Gastroesophageal sphincter (tissue), 4 donors: ENCODE results near the gene PTPRG. TPM values are rescaled to one million over a fixed set of nuclear protein-coding genes. Genes with fewer than 3 reads are reported as not detected.

Experiments used
- ATAC-seq: fragments of 150-250 bp; one replicate; pipeline ENCODE4 v1.9.1; 2016; ENCODE audit warnings: mild to moderate bottlenecking, moderate library complexity
- H3K27ac ChIP-seq, 4 donors: fragments of 200-600 bp; sonication (generic) in 3 of 4; 1 replicate in 3 of 4; 2 replicates in 1 of 4; pipeline ENCODE4 v1.5.1; 2016 to 2019
- H3K27me3 ChIP-seq: fragments of 200-600 bp; sonication (generic); one replicate; pipeline ENCODE4 v1.5.1; 2019
- H3K36me3 ChIP-seq, 2 donors: fragments of 200-600 bp; sonication (generic); one replicate each; pipeline ENCODE4 v1.5.1; 2019; ENCODE audit warnings: control low read depth in 1 of 2
- H3K4me1 ChIP-seq, 3 donors: fragments of 200-600 bp; sonication (generic); 1 replicate in 2 of 3; 2 replicates in 1 of 3; pipeline ENCODE4 v1.5.1; 2016 to 2019; ENCODE audit warnings: control low read depth in 2 of 3
- H3K4me3 ChIP-seq, 2 donors: fragments of 200-600 bp; sonication (generic); one replicate each; pipeline ENCODE4 v1.5.1; 2019; ENCODE audit warnings: mild to moderate bottlenecking in 1 of 2, moderate library complexity in 1 of 2
- H3K9me3 ChIP-seq, 3 donors: fragments of 200-600 bp; sonication (generic); one replicate each; pipeline ENCODE4 v1.5.1; 2017 to 2019; ENCODE audit warnings: control low read depth in 2 of 3
- CTCF ChIP-seq, 4 experiments: fragments of 200-600 bp in 2 of 4; fragments of 450-650 bp in 2 of 4; sonication (generic) in 1 of 4; IDR thresholded peaks; one replicate each; pipeline ENCODE4 v1.5.1; 2017 to 2019; ENCODE audit warnings: antibody characterized with exemption in 4 of 4, mild to moderate bottlenecking in 2 of 4, moderate library complexity in 2 of 4
- EP300 ChIP-seq: sonication (generic); formaldehyde crosslinking; IDR thresholded peaks from one replicate; pipeline ENCODE4 v1.6.1; 2017; ENCODE audit warnings: antibody characterized with exemption, mild to moderate bottlenecking
- POLR2A ChIP-seq, 2 donors: fragments of 450-650 bp; IDR thresholded peaks; one replicate each; pipeline ENCODE4 v1.6.1; 2017; ENCODE audit warnings: antibody characterized with exemption in 2 of 2, mild to moderate bottlenecking in 2 of 2, moderate library complexity in 1 of 2
- POLR2AphosphoS5 ChIP-seq: sonication (generic); formaldehyde crosslinking; IDR thresholded peaks from one replicate; pipeline ENCODE4 v1.6.1; 2017; ENCODE audit warnings: antibody characterized with exemption
- WGBS, 2 donors: methylation state at CpG; one replicate each; pipeline ENCODE4 v1.1.5; 2018; ENCODE audit warnings: low coverage in 1 of 2; 5-methylcytosine and 5-hydroxymethylcytosine counted together
- total RNA-seq, 4 donors: library from RNA; depleted of rRNA; stranded (reverse); fragments of >200 nt; gene quantifications; one replicate each; pipeline ENCODE4 v1.1.0, GENCODE V29; 2016

PTPRG gene
- total RNA-seq, 4 donors from 2014 or later, result 48.7 to 81.9 (median 52.8) TPM

GRCh38 chr3:61997101-61997500 lies 435.7 kb downstream of the PTPRG start:
- no peak for ATAC-seq

GRCh38 chr3:62003835-62004234 lies 442.5 kb downstream of the PTPRG start:
- Histone ChIP-seq H3K4me1 (peaks cover 0 to 14% (median 0%) of the 10 kb centered on the region in 3 donors), H3K27ac (no peak overlapping the region), H3K9me3 (no peaks in the 10 kb centered on the region), H3K36me3 (peaks cover 0 to 5% of the 10 kb centered on the region in 2 donors), H3K4me3 (no peak overlapping the region), H3K27me3 (no peaks in the 10 kb centered on the region)
- 100% methylated on average over 1 of the region's 1 CpG for WGBS, 2 donors
- TF ChIP-seq EP300 (no peak), CTCF (IDR thresholded peaks at IDR 0.05) (no peak), POLR2AphosphoS5 (no peak), POLR2A (IDR thresholded peaks at IDR 0.05) (no peak)
- ATAC-seq, result no peak

More at GRCh38 chr3:61997101-61997500, 435.7 kb downstream of the PTPRG start:
- TF ChIP-seq POLR2AphosphoS5 (no peak), CTCF (IDR thresholded peaks at IDR 0.05) (no peak), EP300 (no peak), POLR2A (IDR thresholded peaks at IDR 0.05) (no peak)
- H3K4me1 ChIP-seq, result peaks cover 0 to 12% (median 6%) of the 10 kb centered on the region in 3 donors
- WGBS, 2 donors, result 42 to 81% methylated on average over 2 to 4 of the region's 4 CpGs
- H3K36me3 ChIP-seq, result no peaks in the 10 kb centered on the region
- H3K27me3 ChIP-seq, result no peaks in the 10 kb centered on the region
- H3K27ac ChIP-seq, result no peak overlapping the region
- no peaks in the 10 kb centered on the region for H3K9me3 ChIP-seq
- H3K4me3 ChIP-seq, result no peak overlapping the region

GRCh38 chr3:62007036-62007435 lies 445.7 kb downstream of the PTPRG start:
- peaks cover 0 to 8% of the 10 kb centered on the region in 2 donors for H3K36me3 ChIP-seq
- H3K27ac ChIP-seq, result no peak overlapping the region
- no peak overlapping the region for H3K4me3 ChIP-seq
- TF ChIP-seq EP300 (no peak), POLR2A (IDR thresholded peaks at IDR 0.05) (no peak), POLR2AphosphoS5 (no peak), CTCF (IDR thresholded peaks at IDR 0.05) (no peak)
- no peaks in the 10 kb centered on the region for H3K9me3 ChIP-seq
- H3K27me3 ChIP-seq, result no peaks in the 10 kb centered on the region
- H3K4me1 ChIP-seq, result peaks cover 0 to 8% (median 0%) of the 10 kb centered on the region in 3 donors
- whole genome bisulfite sequencing, 2 donors, result 15 to 27% methylated on average over 3 of the region's 3 CpGs
- no peak for ATAC-seq

- H3K4me1 ChIP-seq, result peaks cover 0 to 8% (median 0%) of the 10 kb centered on the region in 3 donors
- no peak overlapping the region for H3K4me3 ChIP-seq
- TF ChIP-seq CTCF (IDR thresholded peaks at IDR 0.05), result no peak
- TF ChIP-seq POLR2A (IDR thresholded peaks at IDR 0.05), result no peak
- H3K9me3 ChIP-seq, result no peaks in the 10 kb centered on the region
- no peak for ATAC-seq
- 92 to 100% methylated on average over 4 to 9 of the region's 9 CpGs for WGBS, 2 donors
- peaks cover 0 to 3% of the 10 kb centered on the region in 2 donors for H3K36me3 ChIP-seq
- no peak overlapping the region for H3K27ac ChIP-seq
- H3K27me3 ChIP-seq, result no peaks in the 10 kb centered on the region
Observed at GRCh38 chr3:62010989-62011388, 449.6 kb downstream of the PTPRG start.

GRCh38 chr3:62011666-62012065 lies 450.3 kb downstream of the PTPRG start:
- Histone ChIP-seq H3K36me3 (peaks cover 0 to 3% of the 10 kb centered on the region in 2 donors), H3K27me3 (no peaks in the 10 kb centered on the region), H3K4me3 (no peak overlapping the region), H3K4me1 (peaks cover 0 to 8% (median 0%) of the 10 kb centered on the region in 3 donors), H3K9me3 (no peaks in the 10 kb centered on the region), H3K27ac (no peak overlapping the region)
- WGBS, 2 donors, result 77 to 80% methylated on average over 3 to 5 of the region's 5 CpGs
- ATAC-seq, result no peak
- TF ChIP-seq EP300 (no peak), CTCF (IDR thresholded peaks at IDR 0.05) (no peak), POLR2A (IDR thresholded peaks at IDR 0.05) (no peak), POLR2AphosphoS5 (no peak)
